Astrocyte (in vitro differentiated cells and primary cell): ENCODE results near the gene DDRGK1.

ENCODE experiments used
- EZH2 ChIP-seq: IDR thresholded peaks from 2 replicates; pipeline ENCODE4 v1.6.1; 2012; ENCODE audit warnings: mild to moderate bottlenecking, low read length, inconsistent platforms; ENCODE audit not compliant: insufficient read depth
- TF ChIP-seq, protein P1 (sequence below): IDR thresholded peaks from 2 replicates; pipeline ENCODE4 v1.5.1; 2011; ENCODE audit warnings: low read depth, mild to moderate bottlenecking, inconsistent platforms, low read length, moderate library complexity; ENCODE audit not compliant: insufficient read depth

DNA sequence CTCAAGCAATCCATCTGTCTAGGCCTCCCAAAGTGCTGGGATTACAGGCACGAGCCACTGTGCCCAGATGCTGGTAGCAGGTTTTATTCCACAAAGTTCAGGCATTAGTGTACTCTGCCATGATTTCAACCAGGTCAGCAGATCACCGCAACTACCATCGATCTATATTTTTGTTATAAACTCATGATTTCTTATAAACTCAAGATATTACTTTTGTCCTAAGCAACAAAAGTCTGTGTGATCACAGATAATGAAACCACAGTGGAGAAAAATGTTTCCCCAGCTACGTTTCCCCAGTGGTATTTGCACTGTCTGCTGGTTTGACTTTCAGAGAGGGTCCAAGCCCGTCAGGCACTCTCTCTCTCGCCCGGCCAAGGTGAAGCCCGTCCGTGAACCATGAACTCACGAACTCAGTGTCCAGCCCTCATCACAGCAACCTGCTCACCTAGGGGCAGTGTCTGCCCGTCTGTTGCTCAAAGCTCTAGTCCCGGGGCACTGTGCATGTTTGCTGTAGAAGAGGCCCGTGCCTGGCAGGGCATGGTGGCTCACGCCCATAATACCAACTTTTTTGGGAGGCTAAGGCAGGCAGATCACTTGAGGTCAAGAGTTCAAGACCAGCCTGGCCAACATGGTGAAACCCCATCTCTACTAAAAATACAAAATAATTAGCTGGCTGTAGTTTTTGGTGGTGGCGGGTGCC lies 27.6 kb upstream of the DDRGK1 start:
- TF ChIP-seq, protein P1, sequence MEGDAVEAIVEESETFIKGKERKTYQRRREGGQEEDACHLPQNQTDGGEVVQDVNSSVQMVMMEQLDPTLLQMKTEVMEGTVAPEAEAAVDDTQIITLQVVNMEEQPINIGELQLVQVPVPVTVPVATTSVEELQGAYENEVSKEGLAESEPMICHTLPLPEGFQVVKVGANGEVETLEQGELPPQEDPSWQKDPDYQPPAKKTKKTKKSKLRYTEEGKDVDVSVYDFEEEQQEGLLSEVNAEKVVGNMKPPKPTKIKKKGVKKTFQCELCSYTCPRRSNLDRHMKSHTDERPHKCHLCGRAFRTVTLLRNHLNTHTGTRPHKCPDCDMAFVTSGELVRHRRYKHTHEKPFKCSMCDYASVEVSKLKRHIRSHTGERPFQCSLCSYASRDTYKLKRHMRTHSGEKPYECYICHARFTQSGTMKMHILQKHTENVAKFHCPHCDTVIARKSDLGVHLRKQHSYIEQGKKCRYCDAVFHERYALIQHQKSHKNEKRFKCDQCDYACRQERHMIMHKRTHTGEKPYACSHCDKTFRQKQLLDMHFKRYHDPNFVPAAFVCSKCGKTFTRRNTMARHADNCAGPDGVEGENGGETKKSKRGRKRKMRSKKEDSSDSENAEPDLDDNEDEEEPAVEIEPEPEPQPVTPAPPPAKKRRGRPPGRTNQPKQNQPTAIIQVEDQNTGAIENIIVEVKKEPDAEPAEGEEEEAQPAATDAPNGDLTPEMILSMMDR: no peak
- no peak for TF ChIP-seq EZH2
